Astrocyte of the cerebellum (primary cell): ENCODE results near the gene CUX1.
"Not testable (repeated sequence)": the region's sequence is repeated elsewhere in the genome, so short reads cannot be mapped to it uniquely, and the experiment has no call there.

Experiments
- DNase-seq: peaks from one replicate; pipeline ENCODE4 v3.0.0-alpha.2; 2011; ENCODE audit warnings: low read depth
- H3K4me3 ChIP-seq: 2 replicates; pipeline ENCODE4 v1.5.1; 2011; ENCODE audit warnings: mild to moderate bottlenecking, low read depth, low read length, moderate library complexity
- in situ Hi-C: cut with HindIII; loops from 2 replicates; pipeline ENCODE4 v1.10.0; 2017; ENCODE audit warnings: low sequenced_read_pairs
- TF ChIP-seq, protein P1 (sequence below): IDR thresholded peaks from 2 replicates; pipeline ENCODE4 v1.5.1; 2012; ENCODE audit warnings: low read length, low read depth, moderate library complexity, mild to moderate bottlenecking; ENCODE audit errors: missing control alignments

Gene CUX1

DNA sequence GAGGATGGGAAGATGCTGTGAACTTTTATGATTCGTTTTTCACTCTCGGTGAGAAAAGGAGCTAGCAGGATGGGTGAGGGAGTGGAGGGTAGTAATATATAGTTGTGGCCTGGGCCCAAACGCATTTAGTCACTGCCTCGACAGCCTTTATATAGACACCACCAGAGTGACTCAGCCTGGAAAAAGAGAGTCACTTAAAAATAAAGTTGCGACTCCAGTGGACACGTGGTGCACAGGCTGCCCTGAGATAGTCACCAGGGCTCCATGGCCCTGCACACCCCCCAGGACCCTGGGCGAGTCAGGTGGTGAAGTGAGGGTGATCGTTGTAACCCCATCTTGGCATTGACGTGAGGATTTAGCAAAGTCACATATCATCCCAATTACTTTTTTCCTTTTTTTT, 106.7 kb downstream of the CUX1 start:
- H3K4me3 ChIP-seq: no peak overlapping the region
- in situ Hi-C loops: no loop called here
- DNase-seq: no peak
- TF ChIP-seq, protein P1, sequence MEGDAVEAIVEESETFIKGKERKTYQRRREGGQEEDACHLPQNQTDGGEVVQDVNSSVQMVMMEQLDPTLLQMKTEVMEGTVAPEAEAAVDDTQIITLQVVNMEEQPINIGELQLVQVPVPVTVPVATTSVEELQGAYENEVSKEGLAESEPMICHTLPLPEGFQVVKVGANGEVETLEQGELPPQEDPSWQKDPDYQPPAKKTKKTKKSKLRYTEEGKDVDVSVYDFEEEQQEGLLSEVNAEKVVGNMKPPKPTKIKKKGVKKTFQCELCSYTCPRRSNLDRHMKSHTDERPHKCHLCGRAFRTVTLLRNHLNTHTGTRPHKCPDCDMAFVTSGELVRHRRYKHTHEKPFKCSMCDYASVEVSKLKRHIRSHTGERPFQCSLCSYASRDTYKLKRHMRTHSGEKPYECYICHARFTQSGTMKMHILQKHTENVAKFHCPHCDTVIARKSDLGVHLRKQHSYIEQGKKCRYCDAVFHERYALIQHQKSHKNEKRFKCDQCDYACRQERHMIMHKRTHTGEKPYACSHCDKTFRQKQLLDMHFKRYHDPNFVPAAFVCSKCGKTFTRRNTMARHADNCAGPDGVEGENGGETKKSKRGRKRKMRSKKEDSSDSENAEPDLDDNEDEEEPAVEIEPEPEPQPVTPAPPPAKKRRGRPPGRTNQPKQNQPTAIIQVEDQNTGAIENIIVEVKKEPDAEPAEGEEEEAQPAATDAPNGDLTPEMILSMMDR: no peak

DNA sequence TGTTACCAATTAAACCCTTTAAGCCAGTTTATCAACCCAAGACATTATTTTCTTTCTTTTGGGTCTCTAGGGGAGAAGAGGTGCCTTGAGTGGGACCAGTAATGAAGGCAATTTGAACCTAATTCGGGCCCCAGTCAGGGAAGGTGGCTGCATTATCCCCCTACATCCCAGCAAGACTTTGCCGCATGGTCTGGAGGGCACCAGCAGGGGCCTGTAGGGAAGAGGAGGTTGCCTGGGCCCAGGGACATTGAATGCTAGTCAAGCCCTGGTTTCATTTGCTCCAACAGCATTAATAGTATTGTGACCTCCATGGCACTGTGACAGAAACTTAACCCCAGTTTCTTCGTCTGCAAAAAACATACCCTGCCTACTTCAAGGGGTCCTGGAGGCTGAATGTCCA, 108.8 kb downstream of the CUX1 start:
- DNase-seq: no peak
- in situ Hi-C loops: no loop called here
- TF ChIP-seq, protein P1: no peak
- no peak overlapping the region for H3K4me3 ChIP-seq

DNA sequence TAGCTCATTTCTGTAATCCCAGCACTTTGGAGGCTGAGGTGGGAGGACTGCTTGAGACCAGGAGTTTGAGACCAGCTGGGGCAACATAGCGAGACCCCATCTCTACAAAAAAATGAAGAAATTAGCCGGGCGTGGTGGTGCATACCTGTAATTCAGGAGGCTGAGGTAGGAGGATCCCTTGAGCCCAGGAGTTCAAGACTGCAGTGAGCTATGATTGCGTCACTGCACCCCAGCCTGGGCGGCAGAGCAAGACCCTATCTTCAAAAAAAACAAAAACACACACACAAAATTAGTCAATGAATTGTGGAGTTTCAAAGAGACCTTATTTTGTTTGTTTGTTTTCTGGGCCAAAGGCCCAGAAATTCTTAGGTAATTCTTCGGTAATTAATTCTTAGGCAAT, 110.0 kb downstream of the CUX1 start:
- H3K4me3 ChIP-seq: no peak overlapping the region
- in situ Hi-C loops: no loop called here
- no peak for DNase-seq
- TF ChIP-seq, protein P1: no peak

DNA sequence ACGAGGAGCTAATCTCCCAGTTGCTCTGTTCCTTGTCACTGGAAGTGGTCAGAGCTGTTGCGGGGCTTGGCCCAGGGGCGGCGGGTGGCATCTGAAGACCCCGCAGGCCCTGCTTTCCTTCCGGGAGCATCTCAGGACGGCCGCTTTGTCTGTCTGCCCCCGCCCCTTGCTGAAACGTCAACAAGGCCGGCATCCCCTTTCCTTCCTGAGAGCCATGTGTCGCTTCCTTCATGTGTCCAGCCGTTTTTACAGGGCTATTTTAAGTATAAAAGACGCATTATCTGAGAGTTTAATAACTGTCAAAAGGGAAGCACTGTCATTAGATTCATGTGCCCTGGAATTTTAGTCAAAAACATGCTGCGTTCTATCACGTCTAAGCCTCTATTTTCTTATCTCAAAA, 110.4 kb downstream of the CUX1 start:
- H3K4me3 ChIP-seq: no peak overlapping the region
- DNase-seq: no peak
- in situ Hi-C loops: no loop called here
- TF ChIP-seq, protein P1: no peak

DNA sequence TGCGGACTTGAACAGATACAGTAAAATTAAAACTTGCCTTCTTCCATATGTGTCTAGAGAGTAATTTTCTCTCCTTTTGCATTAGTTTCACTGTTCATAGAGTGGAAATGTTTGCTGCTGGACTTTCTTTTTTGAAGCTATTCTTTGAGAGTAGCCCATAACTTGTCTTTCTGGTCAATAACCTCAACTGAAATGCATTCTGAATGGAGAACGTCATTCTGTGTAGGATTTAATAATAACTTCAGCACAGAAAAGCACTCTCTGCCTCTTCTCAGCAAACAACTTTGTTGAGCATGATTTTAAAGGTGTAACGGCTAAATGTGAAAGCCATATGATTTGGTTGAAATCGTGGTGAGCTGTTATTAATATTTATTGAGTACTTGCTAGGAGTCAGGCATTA, 111.8 kb downstream of the CUX1 start:
- in situ Hi-C loops: no loop called here
- no peak for DNase-seq
- no peak overlapping the region for H3K4me3 ChIP-seq
- TF ChIP-seq, protein P1: no peak

DNA sequence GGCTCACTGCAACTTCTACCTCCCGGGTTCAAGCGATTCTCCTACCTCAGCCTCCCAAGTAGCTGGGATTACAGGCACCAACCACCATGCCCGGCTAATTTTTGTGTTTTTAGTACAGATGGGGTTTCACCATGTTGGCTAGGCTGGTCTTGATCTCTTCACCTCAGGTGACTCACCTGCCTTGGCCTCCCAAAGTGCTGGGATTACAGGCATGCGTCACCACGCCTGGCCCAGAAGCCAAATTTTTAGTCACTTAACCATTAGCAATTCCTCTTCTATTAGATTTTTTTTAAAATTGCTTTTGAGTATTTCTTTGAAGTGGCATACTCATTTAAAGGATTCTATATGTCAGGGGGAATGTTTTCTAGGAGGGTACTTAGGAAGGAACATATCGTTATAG, 112.5 kb downstream of the CUX1 start:
- DNase-seq, H3K4me3 ChIP-seq, in situ Hi-C loops: not testable (repeated sequence)

DNA sequence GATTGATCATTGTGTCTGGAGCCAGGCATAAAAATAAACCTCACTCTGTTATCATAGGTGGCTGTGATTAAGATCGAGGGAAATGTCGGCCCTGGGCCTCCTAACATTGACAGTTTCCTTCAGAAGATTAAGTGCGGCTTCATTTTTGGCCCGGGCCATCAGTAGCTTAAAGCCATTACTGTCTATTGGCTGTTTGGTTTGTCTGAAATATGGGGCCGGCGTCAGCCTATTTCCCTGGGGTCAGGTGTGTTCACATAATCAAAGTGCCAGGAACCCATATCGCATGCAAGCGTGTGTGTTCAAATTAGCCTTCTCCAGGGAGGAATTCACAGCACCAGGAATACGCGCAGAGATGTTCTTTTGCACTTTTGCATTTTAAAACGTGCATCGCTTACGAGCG, 114.7 kb downstream of the CUX1 start:
- TF ChIP-seq, protein P1: no peak
- no peak overlapping the region for H3K4me3 ChIP-seq
- DNase-seq: no peak
- in situ Hi-C loops: no loop called here
